ENCODE results near the gene TBXAS1. TPM values are rescaled to one million over a fixed set of nuclear protein-coding genes. Genes with fewer than 3 reads are reported as not detected.

Gene TBXAS1
- total and polyA plus RNA-seq, 2 donors (not counting 3 experiments of a cell fraction or from before 2014, with no cell fraction given): 2.1 to 4.3 TPM

DNA sequence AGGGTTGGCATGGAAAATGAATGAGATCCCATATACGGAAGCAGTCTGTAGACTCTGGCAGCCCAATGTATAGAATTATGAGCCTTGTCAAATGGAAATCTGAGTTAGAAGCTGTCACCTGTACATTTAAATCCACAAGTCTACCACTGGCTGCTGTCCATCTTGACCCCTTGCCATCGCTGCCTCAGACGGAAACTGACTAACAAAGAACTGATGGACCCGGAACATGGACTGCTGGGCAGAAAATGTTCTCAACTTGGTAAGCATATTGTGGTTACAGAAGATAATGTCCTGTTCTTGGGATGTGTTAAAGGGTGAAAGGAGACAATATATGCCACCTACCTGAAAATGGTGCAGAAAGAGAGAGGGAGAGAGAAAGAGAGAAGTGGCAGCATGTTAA is 196.2 kb downstream of the TBXAS1 start:
- Histone ChIP-seq H3K36me3 (ENCODE audit: control insufficient read depth in 2 of 2, extremely low read depth in 1 of 2, insufficient read depth in 2 of 2, low read length in 2 of 2) (peaks cover 17 to 26% of the 10 kb centered on the region in 2 experiments), H4K20me1 (replicated peaks; ENCODE audit: control insufficient read depth, extremely low read depth, insufficient read depth, low read length) (no peaks in the 10 kb centered on the region), H3K9me1 (replicated peaks; ENCODE audit: control insufficient read depth, extremely low read depth, insufficient read depth, low read length) (no peaks in the 10 kb centered on the region), H3K27me3 (ENCODE audit: control insufficient read depth in 2 of 2, insufficient read depth in 2 of 2, low read length in 2 of 2) (no peaks in the 10 kb centered on the region), H3K4me3 (replicated peaks in 1 of 3; ENCODE audit: insufficient read depth in 1 of 3, low read depth in 1 of 3, low read length in 3 of 3) (no peak overlapping the region), H3K27ac (ENCODE audit: insufficient read depth, low read depth, low read length) (no peak overlapping the region), H3K9ac (replicated peaks; ENCODE audit: extremely low read depth, insufficient read depth, low read length) (no peak overlapping the region), H3K79me2 (ENCODE audit: control insufficient read depth, insufficient read depth, low read length) (no peaks in the 10 kb centered on the region), H3K4me2 (ENCODE audit: insufficient read depth, low read length) (no peak overlapping the region), H3K4me1 (ENCODE audit: control insufficient read depth, extremely low read depth, insufficient read depth, low read length) (peaks cover 8% of the 10 kb centered on the region), H2AFZ (ENCODE audit: low read depth, low read length) (no peak overlapping the region), H3K9me3 (replicated peaks; ENCODE audit: control insufficient read depth, insufficient read depth, low read length) (no peaks in the 10 kb centered on the region)
- POLR2A ChIA-PET: no interaction called here
- FAIRE-seq: no peak
- CTCF ChIA-PET: interaction anchor here (1.1 kb wide), 1 partner anchor 16 kb away, joined by 3 read pairs; no protein-coding TSS in a partner anchor
- dilution Hi-C loops (cut with MboI; ENCODE audit: extremely low pct_ligation_motif_present, low sequenced_read_pairs) (no loop called here), intact Hi-C loops (cut with micrococcal nuclease) (no loop called here)
- DNase-seq (ENCODE audit: low read depth, low spot score): no peak
- BruUV-seq (replicated peaks): no TSS peak
- TF ChIP-seq POLR2A (IDR thresholded peaks at IDR 0.05; ENCODE audit: low read depth, low read length) (no peak), CTCF (IDR thresholded peaks at IDR 0.05; ENCODE audit: extremely low read depth in 1 of 2, insufficient read depth in 1 of 2, low read depth in 1 of 2, low read length in 2 of 2) (no peak), GATA2 (IDR thresholded peaks at IDR 0.05; ENCODE audit: insufficient read depth, insufficient read length, low read depth, low read length) (no peak), POLR2AphosphoS5 (IDR thresholded peaks at IDR 0.05; ENCODE audit: insufficient read depth, low read depth, low read length) (no peak), MAX (IDR thresholded peaks at IDR 0.05; ENCODE audit: insufficient read depth, insufficient read length) (no peak), JUN (IDR thresholded peaks at IDR 0.05; ENCODE audit: borderline replicate concordance, insufficient read depth, insufficient read length, low read depth) (no peak), FOS (IDR thresholded peaks at IDR 0.05; ENCODE audit: borderline replicate concordance, insufficient read depth, low read length) (no peak), EZH2 (IDR thresholded peaks at IDR 0.05; ENCODE audit: borderline replicate concordance, low read depth, low read length, severe bottlenecking) (no peak), MYC (IDR thresholded peaks at IDR 0.05; ENCODE audit: low read depth, low read length) (no peak)
